HG02938 (cell line): ENCODE data around the gene ELOVL4.

Source experiments
- ATAC-seq: cut with Tn5 transposase; IDR thresholded peaks from one replicate; pipeline ENCODE4 v1.9.1; 2021; ENCODE audit warnings: mild to moderate bottlenecking, moderate library complexity; ENCODE audit not compliant: unreplicated experiment

The ELOVL4 gene

GRCh38 chr6:79913369-79913768 is 34.0 kb downstream of the ELOVL4 start:
- ATAC-seq, result no peak

GRCh38 chr6:79911992-79912391 is 35.4 kb downstream of the ELOVL4 start:
- no peak for ATAC-seq

- no peak for ATAC-seq
Observed at GRCh38 chr6:79909517-79909916, 37.8 kb downstream of the ELOVL4 start.

GRCh38 chr6:79902046-79902445 is 45.3 kb downstream of the ELOVL4 start:
- no peak for ATAC-seq

GRCh38 chr6:79898076-79898475 is 49.3 kb downstream of the ELOVL4 start:
- ATAC-seq, result no peak

- no peak for ATAC-seq
Observed at GRCh38 chr6:79896075-79896449, 51.3 kb downstream of the ELOVL4 start.

GRCh38 chr6:79895382-79896074 is 51.8 kb downstream of the ELOVL4 start:
- ATAC-seq, result no peak

GRCh38 chr6:79894939-79895338 is 52.4 kb downstream of the ELOVL4 start:
- no peak for ATAC-seq

- no peak for ATAC-seq
Observed at GRCh38 chr6:79888587-79888986, 58.8 kb downstream of the ELOVL4 start.

- ATAC-seq, result no peak
Observed at GRCh38 chr6:79878142-79878748, 69.1 kb downstream of the ELOVL4 start.

- no peak for ATAC-seq
Observed at GRCh38 chr6:79874531-79875134, 72.7 kb downstream of the ELOVL4 start.

GRCh38 chr6:79872986-79873385 is 74.4 kb downstream of the ELOVL4 start:
- ATAC-seq, result no peak

- ATAC-seq, result no peak
Observed at GRCh38 chr6:79872303-79872702, 75.0 kb downstream of the ELOVL4 start.

GRCh38 chr6:79869600-79870084 is 77.7 kb downstream of the ELOVL4 start:
- peak; percentile 99 for ATAC-seq

- ATAC-seq, result no peak
Observed at GRCh38 chr6:79869184-79869583, 78.2 kb downstream of the ELOVL4 start.

GRCh38 chr6:79868098-79868722 is 79.1 kb downstream of the ELOVL4 start:
- no peak for ATAC-seq
